GM21737 (cell line): ENCODE measurements around the gene HOXB9.

ENCODE experiments used
- ATAC-seq: cut with Tn5 transposase; IDR thresholded peaks from one replicate; pipeline ENCODE4 v1.9.1; 2021; ENCODE audit warnings: mild to moderate bottlenecking, moderate library complexity; ENCODE audit not compliant: unreplicated experiment

The HOXB9 gene

DNA sequence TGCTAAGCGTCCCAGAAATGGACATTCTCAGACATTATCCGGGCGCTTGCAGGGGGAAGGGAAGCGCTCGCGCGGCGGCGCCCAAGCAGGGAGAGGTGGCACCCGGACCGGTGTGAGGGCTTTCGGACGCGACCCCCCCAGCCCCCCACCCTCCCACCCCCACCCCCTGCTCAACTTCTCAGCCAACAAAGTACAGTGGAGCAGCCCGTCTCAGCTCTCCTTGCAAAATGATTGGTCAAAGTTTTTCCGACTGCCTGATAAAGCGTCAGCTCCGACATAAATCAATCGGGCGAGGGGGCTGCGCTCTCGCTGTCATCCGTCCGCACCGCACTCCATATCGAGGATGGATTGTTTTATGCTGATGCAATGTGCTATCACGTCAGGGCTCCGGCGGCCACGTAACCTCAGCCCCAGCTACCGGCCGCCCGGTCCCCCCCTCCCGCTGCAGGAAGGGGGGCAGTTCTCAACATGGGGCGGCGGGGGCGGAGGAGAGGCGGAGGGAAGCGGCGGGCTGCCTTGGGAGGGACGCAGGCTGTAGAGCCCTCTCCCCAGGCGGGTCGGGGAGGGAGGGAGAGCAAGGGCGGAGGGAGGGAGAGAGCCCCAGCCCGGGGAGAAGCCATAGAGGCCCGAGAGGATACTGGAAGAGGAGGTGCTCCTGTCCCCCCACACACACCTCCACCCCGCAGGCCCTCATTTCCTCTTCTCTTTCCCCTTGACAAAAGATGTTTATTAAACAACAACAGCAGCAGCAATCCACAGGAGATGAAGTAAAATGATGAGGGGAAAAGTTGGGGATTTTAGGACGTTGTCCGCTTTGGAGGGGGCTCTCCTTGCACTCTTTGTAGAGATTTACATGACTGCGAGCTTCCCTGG lies at the start of gene HOXB9:
HOXB9 (minus strand) TSS at position 114 of the 873 bp plus-strand sequence; CDS start at position 25, 89 bp downstream.
- no peak for ATAC-seq

DNA sequence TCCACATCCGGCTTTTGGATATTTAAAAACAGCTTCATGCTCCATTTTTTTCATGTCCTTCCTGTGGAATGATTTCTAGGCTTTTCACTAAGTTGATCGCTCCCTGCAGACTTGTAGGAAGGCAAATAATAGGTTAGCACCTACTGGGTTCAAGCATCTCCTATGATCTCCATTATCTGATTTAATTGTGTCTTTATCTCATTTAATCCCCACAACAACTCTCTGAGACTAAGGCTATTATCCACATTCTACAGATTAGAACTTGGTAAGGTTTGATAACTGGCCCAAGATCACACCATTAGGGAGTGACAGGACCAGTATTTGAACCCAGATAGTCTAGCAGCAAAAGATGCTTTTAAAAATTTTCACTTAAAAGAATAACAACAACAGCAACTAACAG lies 46.2 kb upstream of the HOXB9 start:
- ATAC-seq: no peak

- ATAC-seq: no peak
These were observed 45.6 kb upstream of the HOXB9 start for GRCh38 chr17:48671697-48672171.

GRCh38 chr17:48663134-48663924 lies 37.2 kb upstream of the HOXB9 start:
- ATAC-seq: no peak

GRCh38 chr17:48655913-48656312 lies 29.8 kb upstream of the HOXB9 start:
- ATAC-seq: no peak

DNA sequence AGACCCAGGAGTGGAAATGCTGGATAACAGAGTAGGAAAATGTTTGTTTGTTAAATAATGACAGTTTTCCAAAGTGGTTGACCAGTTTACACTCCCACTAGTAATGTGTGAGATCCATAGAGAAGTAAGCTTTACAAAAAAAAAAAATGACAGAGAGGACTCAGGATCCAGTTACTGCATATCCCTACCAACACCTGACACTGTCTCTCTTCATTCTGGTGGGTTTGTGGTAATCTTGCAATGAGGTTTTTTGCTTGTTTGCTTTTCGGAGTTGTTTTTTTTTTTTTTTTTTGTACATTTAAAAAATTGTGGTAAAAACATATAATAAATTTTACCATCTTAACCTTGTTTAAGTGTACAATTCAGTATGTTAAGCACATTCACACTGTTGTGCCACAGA lies 23.6 kb upstream of the HOXB9 start:
- ATAC-seq: no peak

- no peak for ATAC-seq
These were observed 21.7 kb upstream of the HOXB9 start for GRCh38 chr17:48647963-48648245.

DNA sequence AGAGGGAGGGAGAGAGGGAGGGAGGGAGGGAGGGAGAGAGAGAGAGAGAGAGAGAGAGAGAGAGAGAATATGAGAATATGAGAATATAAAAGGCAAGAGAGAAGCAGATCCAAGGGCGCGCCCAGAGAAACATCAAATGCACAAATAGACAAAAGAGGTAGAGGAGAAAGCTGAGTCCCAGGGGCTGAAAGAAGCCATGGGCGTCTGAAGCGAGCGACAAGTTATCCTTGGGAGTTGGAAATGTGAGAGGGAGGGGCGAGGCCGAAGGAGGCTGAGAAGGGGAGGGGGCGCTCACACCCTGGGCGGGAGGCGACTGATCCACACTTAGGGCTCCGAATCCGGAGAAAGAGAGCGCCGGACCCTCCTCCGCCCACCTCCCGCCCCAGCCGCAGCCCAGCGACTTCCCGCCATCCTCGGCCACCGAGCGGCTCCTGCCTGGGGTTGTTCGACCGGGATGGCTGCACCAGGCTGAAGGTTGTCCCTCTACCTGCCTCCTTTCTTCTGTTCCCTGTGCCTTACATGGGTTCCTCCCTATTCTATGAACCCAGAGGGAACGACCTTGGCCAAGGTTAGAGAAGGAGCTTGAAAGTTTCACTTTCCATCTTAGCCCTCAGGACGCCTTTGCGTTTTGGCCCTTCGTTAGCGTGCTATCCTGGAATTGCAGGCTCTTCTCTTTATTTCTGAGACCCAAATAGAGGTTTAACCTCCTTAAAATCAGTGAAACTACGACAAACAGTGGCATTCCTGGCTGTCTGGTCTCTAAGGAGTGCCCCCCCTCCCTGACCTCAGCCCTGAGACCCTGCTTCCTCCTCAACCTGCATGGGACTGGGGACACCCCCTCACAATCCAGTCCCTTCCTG lies 21.2 kb upstream of the HOXB9 start:
- no peak for ATAC-seq

DNA sequence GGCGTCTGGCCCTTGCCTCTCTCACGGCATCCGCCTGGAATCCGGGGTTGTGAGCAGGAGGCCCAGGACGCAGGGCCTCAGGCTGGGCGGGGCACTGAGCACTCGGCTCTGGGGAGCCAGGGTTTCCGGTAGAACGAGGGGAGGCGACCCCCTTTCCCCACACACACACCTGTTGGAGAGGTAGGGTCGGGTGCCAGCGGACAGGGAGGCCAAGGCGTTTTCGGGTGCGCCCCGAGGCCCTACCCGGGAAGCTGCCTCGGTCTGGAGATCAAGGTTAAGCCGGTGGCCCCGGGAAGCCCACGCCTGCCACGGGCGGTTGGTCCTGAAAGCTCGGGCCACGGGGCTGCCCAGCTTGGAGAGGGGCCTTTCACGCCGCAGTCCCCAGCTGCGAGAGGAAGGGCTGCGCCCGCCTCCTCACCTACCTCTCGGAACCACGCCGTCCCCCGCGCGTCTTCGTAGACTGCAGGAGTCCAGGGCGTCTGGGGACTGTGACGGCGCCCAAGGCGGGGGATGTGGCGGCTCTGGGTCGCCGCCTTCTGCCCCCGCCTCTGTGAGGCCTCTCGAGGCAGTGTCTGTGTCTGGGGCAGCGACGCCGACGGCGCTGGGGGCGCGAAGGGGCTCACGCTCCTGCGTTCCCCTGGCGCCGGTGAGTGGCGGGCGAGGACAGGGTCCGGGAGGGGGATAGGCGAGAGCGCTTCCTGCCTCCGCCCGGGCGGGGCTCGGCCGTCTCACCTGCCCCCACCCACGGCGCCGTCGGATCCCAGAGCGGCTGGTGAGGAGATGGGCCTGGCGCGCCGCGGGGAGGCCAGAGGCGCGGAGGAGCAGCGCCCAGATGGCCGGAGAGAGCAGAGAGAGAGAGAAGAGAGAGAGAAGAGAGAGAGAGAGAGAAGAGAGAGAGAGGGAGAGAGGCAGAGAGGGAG lies 20.3 kb upstream of the HOXB9 start:
- ATAC-seq: no peak

DNA sequence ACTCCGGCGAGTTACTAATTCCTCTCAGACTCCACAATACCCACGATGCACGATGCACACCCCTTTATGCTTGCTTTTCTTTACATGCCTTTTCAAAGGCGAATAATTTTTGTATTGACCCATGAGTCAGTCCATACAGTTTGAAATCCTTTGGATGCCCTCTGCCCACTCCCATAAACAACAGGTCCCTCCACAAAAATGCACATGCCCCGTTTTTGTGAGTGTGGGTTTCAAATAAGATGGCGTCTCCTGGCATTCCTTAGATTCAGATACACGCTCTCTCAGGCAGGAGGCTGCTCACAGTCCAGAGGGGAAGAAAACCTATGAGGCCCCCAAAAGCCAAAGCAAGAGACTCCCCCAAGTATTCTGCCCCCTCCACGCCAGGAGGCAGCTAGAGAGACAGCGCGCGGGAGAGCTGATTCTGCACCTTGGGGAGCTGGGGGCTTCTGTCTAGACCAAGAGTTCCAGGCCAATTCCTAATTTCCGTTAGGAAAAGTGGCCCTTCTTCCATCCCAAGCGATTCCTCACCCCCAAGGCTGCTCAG lies 19.6 kb upstream of the HOXB9 start:
- no peak for ATAC-seq

- no peak for ATAC-seq
These were observed 18.9 kb upstream of the HOXB9 start for GRCh38 chr17:48644910-48645557.

- ATAC-seq: no peak
These were observed 18.0 kb upstream of the HOXB9 start for GRCh38 chr17:48644159-48644558.

GRCh38 chr17:48643697-48644012 lies 17.5 kb upstream of the HOXB9 start:
- no peak for ATAC-seq

DNA sequence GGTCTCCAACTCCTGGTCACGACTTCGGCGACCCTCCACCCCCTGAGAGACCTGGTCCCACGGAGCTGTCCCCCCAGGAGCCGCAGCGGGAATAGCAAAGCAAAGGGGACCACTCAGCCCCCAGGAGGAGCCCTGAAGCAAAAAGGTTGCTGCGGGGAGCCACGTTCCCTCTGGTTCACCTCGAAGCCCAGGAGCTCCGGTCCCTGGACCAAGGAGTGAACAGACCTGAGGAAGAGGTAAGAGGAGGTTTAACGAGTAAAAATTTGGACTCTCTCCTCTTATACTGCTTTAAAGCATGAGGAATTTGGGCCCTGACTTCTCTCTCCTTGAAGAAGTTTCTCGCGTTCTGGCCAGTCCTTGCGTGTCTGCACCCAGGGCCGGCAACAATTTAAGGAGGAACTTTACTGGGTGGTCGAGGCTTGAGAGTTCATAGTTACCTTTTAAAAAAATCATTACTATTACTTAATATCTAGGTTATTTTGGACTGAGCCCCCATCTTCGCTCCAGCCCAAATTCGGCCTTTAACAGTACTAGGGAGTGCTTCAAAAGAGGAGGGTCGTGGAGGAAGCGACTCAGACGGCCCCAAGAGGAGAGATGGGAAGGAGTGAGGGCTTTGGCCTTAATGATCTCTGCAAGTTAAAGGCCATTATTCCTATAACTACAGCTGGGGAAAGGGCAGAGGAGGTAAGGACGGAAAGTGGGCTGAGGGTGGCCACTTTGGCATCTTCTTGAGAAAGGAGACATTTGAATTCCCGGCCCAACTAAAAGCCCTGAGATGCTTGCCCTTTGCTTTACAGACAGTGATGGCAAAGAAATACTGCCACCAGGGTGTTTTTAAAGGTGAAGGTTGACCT lies 16.9 kb upstream of the HOXB9 start:
- ATAC-seq: no peak

DNA sequence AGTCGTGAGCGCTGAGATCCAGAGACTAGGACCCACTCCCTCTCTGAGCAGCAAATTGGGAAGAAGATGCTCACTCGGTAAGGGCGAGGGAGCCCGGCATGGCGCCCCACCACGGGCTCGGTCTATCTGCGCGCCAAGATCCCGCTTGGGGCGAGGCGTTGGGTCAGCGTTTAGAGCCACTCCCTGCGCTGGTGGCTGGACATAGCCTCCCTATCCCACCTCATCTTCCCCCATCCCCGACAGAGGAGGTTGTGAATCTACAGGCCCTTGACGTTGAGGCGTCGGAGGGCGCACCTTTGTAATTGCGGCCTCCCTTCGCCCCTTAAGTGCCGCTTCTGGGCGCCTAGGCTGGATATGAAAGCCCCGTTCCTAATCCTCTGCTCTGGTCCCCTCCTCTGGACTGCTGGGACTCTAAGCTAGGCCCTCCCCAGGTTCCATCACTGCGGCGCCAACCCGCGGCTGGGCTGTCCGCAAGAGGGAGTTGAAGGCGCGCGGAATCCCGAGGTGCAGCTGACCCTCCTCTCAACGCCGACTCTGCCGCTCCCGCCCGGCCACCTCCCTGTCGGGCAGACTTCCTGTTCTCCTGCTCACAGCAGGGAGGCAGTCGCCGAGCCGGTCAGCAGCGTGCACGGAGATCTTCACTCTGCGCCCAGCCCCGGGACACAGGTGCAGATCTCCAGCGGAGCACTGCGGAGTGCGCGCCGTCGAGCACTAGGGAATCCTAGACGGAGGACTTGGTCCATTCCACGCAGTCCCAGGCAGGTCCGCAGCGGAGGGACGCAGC lies 16.1 kb upstream of the HOXB9 start:
- ATAC-seq: no peak

- ATAC-seq: no peak
These were observed 15.4 kb upstream of the HOXB9 start for GRCh38 chr17:48641541-48642058.

DNA sequence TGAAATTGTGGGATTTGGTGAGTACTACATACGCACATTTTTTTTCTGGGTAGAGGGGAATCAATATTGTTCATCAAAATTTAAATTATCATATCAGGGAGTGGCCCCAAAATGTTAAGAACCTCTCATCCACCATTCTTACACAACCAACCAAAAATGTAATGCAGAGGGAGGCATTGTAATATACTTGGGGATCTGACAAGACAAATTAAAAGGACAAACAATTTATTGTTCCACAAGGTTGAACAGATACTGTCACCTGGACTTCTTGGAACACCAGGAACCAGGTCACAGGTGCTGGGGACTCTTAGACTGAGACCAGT lies 14.7 kb upstream of the HOXB9 start:
- no peak for ATAC-seq
